Cardiac muscle cell (in vitro differentiated cells and primary cell): ENCODE data around the gene ANXA2. TPM values are rescaled to one million over a fixed set of nuclear protein-coding genes. Genes with fewer than 3 reads are reported as not detected.

Source experiments
- DNase-seq, 2 donors: peaks; one replicate each; pipeline versions ENCODE4 v3.0.0 to v3.0.0-alpha.2; 2010 to 2017; ENCODE audit warnings: low read depth in 1 of 2, low spot score in 1 of 2
- H3K27ac ChIP-seq: fragments of 200-600 bp; sonication (generic); 2 replicates; pipeline ENCODE4 v1.5.1; 2016
- H3K27me3 ChIP-seq: fragments of 200-600 bp; sonication (generic); 2 replicates; pipeline ENCODE4 v1.6.0; 2016; ENCODE audit warnings: control low read depth
- H3K36me3 ChIP-seq: fragments of 200-600 bp; sonication (generic); 2 replicates; pipeline ENCODE4 v1.5.1; 2016; ENCODE audit warnings: control low read depth
- H3K4me1 ChIP-seq: fragments of 200-600 bp; sonication (generic); 2 replicates; pipeline ENCODE4 v1.8.1; 2017; ENCODE audit warnings: low read depth, mild to moderate bottlenecking, mixed run types
- H3K4me3 ChIP-seq: fragments of 200-600 bp; sonication (generic); 2 replicates; pipeline ENCODE4 v1.5.1; 2016; ENCODE audit warnings: mild to moderate bottlenecking
- H3K9me3 ChIP-seq: fragments of 200-600 bp; sonication (generic); 2 replicates; pipeline ENCODE4 v1.5.1; 2017; ENCODE audit warnings: low read depth, mild to moderate bottlenecking, control low read depth
- CTCF ChIP-seq: IDR thresholded peaks from 2 replicates; pipeline ENCODE4 v1.5.1; 2012; ENCODE audit warnings: low read depth, mild to moderate bottlenecking, low read length
- polyA plus RNA-seq: library from polyadenylated mRNA; unstranded; fragments of >200 nt; fragmentation: Nextera tagmentation; extraction: Ambion mirVana; gene quantifications from 2 replicates; pipeline ENCODE4 v1.2.1, GENCODE V29; 2016
- total RNA-seq: library from RNA; depleted of rRNA; stranded (reverse); fragments of >200 nt; gene quantifications from 2 replicates; pipeline ENCODE4 v1.2.3, GENCODE V29; 2016

ANXA2 gene
- total and polyA plus RNA-seq, 2 experiments from 2014 or later = 90.2 to 284 TPM

- H3K36me3 ChIP-seq = no peaks in the 10 kb centered on the region
- TF ChIP-seq CTCF = no peak
- H3K27ac ChIP-seq = peak overlapping the region; percentile 86
These were observed 23.6 kb downstream of the ANXA2 start for GRCh38 chr15:60374209-60374608.

GRCh38 chr15:60373745-60374144 lies 24.0 kb downstream of the ANXA2 start:
- Histone ChIP-seq H3K4me3 (no peak overlapping the region), H3K9me3 (no peaks in the 10 kb centered on the region), H3K4me1 (peaks cover 29% of the 10 kb centered on the region), H3K27me3 (no peaks in the 10 kb centered on the region), H3K27ac (peak overlapping the region; percentile 86), H3K36me3 (no peaks in the 10 kb centered on the region)
- TF ChIP-seq CTCF = no peak
- DNase-seq = no peak

More at GRCh38 chr15:60374209-60374608, 23.6 kb downstream of the ANXA2 start:
- DNase-seq = no peak
- Histone ChIP-seq H3K4me1 (peaks cover 29% of the 10 kb centered on the region), H3K4me3 (no peak overlapping the region), H3K27me3 (no peaks in the 10 kb centered on the region), H3K9me3 (no peaks in the 10 kb centered on the region)

GRCh38 chr15:60373327-60373726 lies 24.5 kb downstream of the ANXA2 start:
- peak overlapping the region; percentile 86 for H3K27ac ChIP-seq
- H3K4me1 ChIP-seq = peaks cover 29% of the 10 kb centered on the region
- no peak overlapping the region for H3K4me3 ChIP-seq
- no peak for TF ChIP-seq CTCF
- H3K27me3 ChIP-seq = no peaks in the 10 kb centered on the region
- H3K36me3 ChIP-seq = no peaks in the 10 kb centered on the region
- H3K9me3 ChIP-seq = no peaks in the 10 kb centered on the region
- no peak for DNase-seq

- H3K4me3 ChIP-seq = no peak overlapping the region
- no peaks in the 10 kb centered on the region for H3K36me3 ChIP-seq
- no peaks in the 10 kb centered on the region for H3K27me3 ChIP-seq
- no peak overlapping the region for H3K27ac ChIP-seq
- no peak for DNase-seq
- no peak for TF ChIP-seq CTCF
- no peaks in the 10 kb centered on the region for H3K9me3 ChIP-seq
- peaks cover 29% of the 10 kb centered on the region for H3K4me1 ChIP-seq
These were observed 25.0 kb downstream of the ANXA2 start for GRCh38 chr15:60372756-60373155.

GRCh38 chr15:60372227-60372626 lies 25.6 kb downstream of the ANXA2 start:
- Histone ChIP-seq H3K36me3 (no peaks in the 10 kb centered on the region), H3K4me1 (peaks cover 29% of the 10 kb centered on the region), H3K4me3 (no peak overlapping the region), H3K27me3 (no peaks in the 10 kb centered on the region), H3K27ac (no peak overlapping the region), H3K9me3 (no peaks in the 10 kb centered on the region)
- no peak for DNase-seq
- no peak for TF ChIP-seq CTCF
